ENCODE data around the gene PCCB. TPM values are rescaled to one million over a fixed set of nuclear protein-coding genes. Genes with fewer than 3 reads are reported as not detected.
"Not testable (repeated sequence)": the region's sequence is repeated elsewhere in the genome, so short reads cannot be mapped to it uniquely, and the experiment has no call there.

PCCB gene
- total RNA-seq, 4 donors from 2014 or later = 30.7 to 43.5 (median 38.0) TPM

DNA sequence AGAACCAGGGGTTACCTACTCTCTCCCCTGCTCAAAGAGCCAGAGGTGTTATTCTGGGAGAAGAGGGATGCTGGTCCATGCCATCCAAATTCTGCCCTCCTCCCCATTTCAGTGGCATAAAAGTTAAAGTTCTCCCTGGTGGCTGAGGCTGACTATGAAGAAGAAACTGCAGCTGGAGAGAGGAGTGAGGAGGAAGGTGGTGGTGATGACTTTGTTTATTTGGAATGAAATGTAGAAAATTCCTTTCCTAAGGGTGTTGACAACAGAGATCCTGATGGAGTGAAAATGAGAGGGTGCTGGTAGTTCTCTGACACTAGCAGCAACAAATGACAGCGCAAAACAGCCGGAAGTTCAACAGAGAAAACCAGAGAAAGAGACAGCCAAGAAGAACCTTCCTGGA, 100.4 kb downstream of the PCCB start:
- intact Hi-C loops (cut with DNase I) = no loop called here
- H3K27ac ChIP-seq = no peak overlapping the region

DNA sequence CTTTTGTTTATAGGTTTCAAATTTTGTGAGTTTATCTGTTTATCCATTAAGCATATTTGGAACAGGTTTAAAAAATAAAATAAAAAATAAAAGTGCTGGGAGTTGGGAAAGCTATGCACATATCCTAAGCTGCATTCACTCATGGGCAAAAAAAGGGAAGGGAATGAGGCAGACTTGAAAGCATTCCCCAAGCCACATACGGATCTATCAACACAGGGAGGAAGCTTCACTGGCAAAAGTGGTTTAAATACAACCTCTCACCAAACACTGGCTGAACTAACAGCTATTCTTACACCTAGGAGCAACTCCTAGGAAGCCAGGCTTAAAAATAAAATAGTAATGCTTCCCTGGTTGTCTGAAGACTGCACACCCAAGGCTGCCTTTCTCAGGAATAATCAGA, 101.2 kb downstream of the PCCB start:
- no peak for DNase-seq
- 71 to 77% methylated on average over 1 of the region's 1 CpG for WGBS, 2 donors
- Histone ChIP-seq H3K4me1 (peaks cover 0 to 18% (median 5%) of the 10 kb centered on the region in 3 donors), H3K27ac (no peak overlapping the region), H3K4me3 (no peak overlapping the region), H3K27me3 (no peaks in the 10 kb centered on the region), H3K36me3 (peaks cover 0 to 59% (median 0%) of the 10 kb centered on the region in 3 donors), H3K9me3 (no peaks in the 10 kb centered on the region)
- no peak for TF ChIP-seq POLR2A (IDR thresholded peaks at IDR 0.05)
- TF ChIP-seq, protein P1, sequence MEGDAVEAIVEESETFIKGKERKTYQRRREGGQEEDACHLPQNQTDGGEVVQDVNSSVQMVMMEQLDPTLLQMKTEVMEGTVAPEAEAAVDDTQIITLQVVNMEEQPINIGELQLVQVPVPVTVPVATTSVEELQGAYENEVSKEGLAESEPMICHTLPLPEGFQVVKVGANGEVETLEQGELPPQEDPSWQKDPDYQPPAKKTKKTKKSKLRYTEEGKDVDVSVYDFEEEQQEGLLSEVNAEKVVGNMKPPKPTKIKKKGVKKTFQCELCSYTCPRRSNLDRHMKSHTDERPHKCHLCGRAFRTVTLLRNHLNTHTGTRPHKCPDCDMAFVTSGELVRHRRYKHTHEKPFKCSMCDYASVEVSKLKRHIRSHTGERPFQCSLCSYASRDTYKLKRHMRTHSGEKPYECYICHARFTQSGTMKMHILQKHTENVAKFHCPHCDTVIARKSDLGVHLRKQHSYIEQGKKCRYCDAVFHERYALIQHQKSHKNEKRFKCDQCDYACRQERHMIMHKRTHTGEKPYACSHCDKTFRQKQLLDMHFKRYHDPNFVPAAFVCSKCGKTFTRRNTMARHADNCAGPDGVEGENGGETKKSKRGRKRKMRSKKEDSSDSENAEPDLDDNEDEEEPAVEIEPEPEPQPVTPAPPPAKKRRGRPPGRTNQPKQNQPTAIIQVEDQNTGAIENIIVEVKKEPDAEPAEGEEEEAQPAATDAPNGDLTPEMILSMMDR (IDR thresholded peaks at IDR 0.05) = no peak
- intact Hi-C loops (cut with DNase I) = no loop called here

More for the DNA sequence above, 100.4 kb downstream of the PCCB start:
- Histone ChIP-seq H3K9me3 (no peaks in the 10 kb centered on the region), H3K27me3 (no peaks in the 10 kb centered on the region), H3K36me3 (peaks cover 0 to 56% (median 0%) of the 10 kb centered on the region in 3 donors), H3K4me1 (peaks cover 0 to 18% (median 5%) of the 10 kb centered on the region in 3 donors), H3K4me3 (no peak overlapping the region)
- TF ChIP-seq, protein P1 (IDR thresholded peaks at IDR 0.05) = no peak
- no peak for TF ChIP-seq POLR2A (IDR thresholded peaks at IDR 0.05)
- WGBS, 2 donors = 69 to 80% methylated on average over 2 of the region's 2 CpGs
- DNase-seq = no peak

DNA sequence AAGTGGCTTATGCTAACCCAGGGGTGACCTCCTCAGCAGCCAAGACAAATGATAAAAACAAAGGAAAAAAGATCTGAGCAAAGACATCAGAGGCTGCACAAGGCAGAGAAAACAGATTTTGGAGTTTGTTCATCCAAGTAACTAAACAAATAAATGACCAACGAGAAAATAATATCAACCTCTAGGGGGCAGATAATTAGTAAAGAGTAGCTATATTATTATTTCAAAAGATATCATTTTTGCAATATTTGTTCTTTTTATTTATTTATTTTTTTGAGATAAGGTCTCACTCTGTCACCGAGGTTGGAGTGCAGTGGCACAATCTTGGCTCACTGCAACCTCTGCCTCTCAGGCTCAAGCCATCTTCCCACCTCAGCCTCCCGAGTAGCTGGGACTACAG, 101.8 kb downstream of the PCCB start:
- no peaks in the 10 kb centered on the region for H3K9me3 ChIP-seq
- H3K36me3 ChIP-seq = peaks cover 0 to 59% (median 0%) of the 10 kb centered on the region in 3 donors
- peaks cover 0 to 18% (median 5%) of the 10 kb centered on the region in 3 donors for H3K4me1 ChIP-seq
- DNase-seq = no peak
- H3K27me3 ChIP-seq = no peaks in the 10 kb centered on the region
- no peak for TF ChIP-seq POLR2A (IDR thresholded peaks at IDR 0.05)
- TF ChIP-seq, protein P1 (IDR thresholded peaks at IDR 0.05) = peak in 2 of 6 experiments; percentile 20 to 22
- H3K4me3 ChIP-seq = no peak overlapping the region
- intact Hi-C loops (cut with DNase I) = no loop called here
- no peak overlapping the region for H3K27ac ChIP-seq
- 68 to 73% methylated on average over 3 of the region's 3 CpGs for WGBS, 2 donors

DNA sequence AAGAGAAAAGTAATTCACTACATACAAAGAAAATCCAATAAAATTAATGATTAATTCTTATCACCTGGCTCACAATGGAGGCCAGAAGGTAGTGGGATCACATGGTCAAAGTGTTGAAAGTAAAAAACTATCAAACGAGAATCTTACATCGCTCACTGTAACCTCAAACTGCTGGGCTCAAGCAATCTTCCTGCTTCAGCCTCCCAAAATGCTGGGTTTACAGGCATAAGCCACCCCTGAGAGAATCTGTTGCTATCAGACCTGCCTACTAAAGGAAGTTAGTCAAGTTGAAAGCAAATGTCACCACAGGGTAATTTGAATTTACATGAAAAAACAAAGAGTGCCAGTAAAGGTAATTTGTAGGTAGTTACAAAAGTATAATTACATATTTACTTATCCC, 103.3 kb downstream of the PCCB start:
- no peak for TF ChIP-seq POLR2A (IDR thresholded peaks at IDR 0.05)
- H3K27ac ChIP-seq = no peak overlapping the region
- H3K27me3 ChIP-seq = no peaks in the 10 kb centered on the region
- DNase-seq = no peak
- 79 to 86% methylated on average over 2 of the region's 2 CpGs for WGBS, 2 donors
- no peaks in the 10 kb centered on the region for H3K9me3 ChIP-seq
- H3K4me1 ChIP-seq = peaks cover 0 to 18% (median 5%) of the 10 kb centered on the region in 3 donors
- intact Hi-C loops (cut with DNase I) = no loop called here
- no peak overlapping the region for H3K4me3 ChIP-seq
- H3K36me3 ChIP-seq = peaks cover 0 to 58% (median 0%) of the 10 kb centered on the region in 3 donors

DNA sequence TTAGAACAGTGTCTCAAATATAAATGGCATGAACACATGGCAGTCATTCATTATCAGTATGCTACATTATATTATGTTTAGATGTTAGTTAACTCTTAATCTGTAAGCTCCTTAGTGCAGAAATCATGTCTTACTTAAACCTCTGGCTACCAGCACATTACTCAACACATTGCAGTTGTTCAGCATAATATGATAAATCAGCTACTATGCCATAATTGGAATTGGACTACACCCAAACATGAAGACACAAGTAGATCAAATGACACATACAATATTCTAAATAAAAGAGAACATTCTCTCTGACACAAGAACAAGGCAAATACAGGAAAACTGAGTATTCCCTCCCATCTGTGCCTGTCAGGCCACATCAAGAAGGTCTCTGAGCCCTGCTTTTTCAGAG, 116.1 kb downstream of the PCCB start:
- no peaks in the 10 kb centered on the region for H3K9me3 ChIP-seq
- no peaks in the 10 kb centered on the region for H3K27me3 ChIP-seq
- H3K4me3 ChIP-seq = no peak overlapping the region
- intact Hi-C loops (cut with DNase I) = no loop called here
- no peaks in the 10 kb centered on the region for H3K4me1 ChIP-seq
- H3K36me3 ChIP-seq = peaks cover 0 to 50% (median 0%) of the 10 kb centered on the region in 3 donors
- no peak overlapping the region for H3K27ac ChIP-seq
- no peak for DNase-seq
- TF ChIP-seq, protein P1 (IDR thresholded peaks at IDR 0.05) = no peak
- TF ChIP-seq POLR2A (IDR thresholded peaks at IDR 0.05) = no peak

DNA sequence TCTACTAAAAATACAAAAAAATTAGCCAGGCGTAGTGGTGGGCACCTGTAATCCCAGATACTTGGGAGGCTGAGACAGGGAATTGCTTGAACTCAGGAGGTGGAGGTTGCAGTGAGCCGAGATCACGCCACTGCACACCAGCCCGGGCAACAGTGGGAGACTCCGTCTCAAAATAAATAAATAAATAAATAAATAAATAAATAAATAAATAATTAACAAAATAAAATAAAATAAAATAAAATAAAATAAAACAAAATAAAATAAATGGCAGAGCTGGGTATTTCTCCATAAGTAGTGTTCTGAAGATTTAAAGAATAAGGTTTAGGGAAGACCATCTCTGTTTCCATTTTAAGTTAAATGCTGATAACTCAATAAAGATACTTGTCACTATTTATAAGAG, 125.7 kb downstream of the PCCB start:
- H3K4me3 ChIP-seq; intact Hi-C loops (cut with DNase I); DNase-seq; H3K27me3 ChIP-seq; H3K27ac ChIP-seq; H3K4me1 ChIP-seq; H3K9me3 ChIP-seq: not testable (repeated sequence)
- H3K36me3 ChIP-seq = peaks cover 0 to 35% (median 0%) of the 10 kb centered on the region in 3 donors
- 95% methylated on average over 3 to 5 of the region's 5 CpGs for WGBS, 2 donors
